A549 (cell line): ENCODE data around the gene VPS13D. TPM values are rescaled to one million over a fixed set of nuclear protein-coding genes. Genes with fewer than 3 reads are reported as not detected.

Experiments
- ATAC-seq, 2 experiments: fragments of 200-7000 bp in 1 of 2; fragments of >200 bp in 1 of 2; cut with Nextera tagmentation in 1 of 2; cut with Tn5 transposase in 1 of 2; 3 replicates each; pipeline versions ENCODE4 v1.8.0 to v1.9.1; 2018 to 2020; ENCODE audit warnings: mild to moderate bottlenecking in 1 of 2, moderate library complexity in 1 of 2
- CTCF ChIA-PET: fragments of 300-600 bp; sonication (Branson Sonifier 250); formaldehyde crosslinking; extraction: SDS; loops from one replicate; lab custom pipeline; 2021; ENCODE audit warnings: antibody characterized with exemption, inconsistent platforms; lab: Yijun Ruan, JAX
- POLR2A ChIA-PET: fragments of 350-600 bp; formaldehyde crosslinking; extraction: SDS; loops from one replicate; lab custom pipeline; 2021; ENCODE audit warnings: antibody characterized with exemption, inconsistent platforms; lab: Yijun Ruan, JAX
- DNase-seq, 2 experiments: peaks; one replicate each; pipeline versions ENCODE4 v3.0.0 to v3.0.0-alpha.2; 2011 to 2016; ENCODE audit warnings: low read depth in 1 of 2, low spot score in 1 of 2
- FAIRE-seq: peaks from 2 replicates; lab custom pipeline; 2011; peaks lifted over from hg19 to GRCh38; lab: Jason Lieb, UNC
- H3K27ac ChIP-seq, 2 experiments: fragments of >200 bp; sonication (Bioruptor Twin); formaldehyde crosslinking; 3 replicates each; pipeline ENCODE4 v1.5.1; 2016 to 2017
- H3K4me1 ChIP-seq: fragments of >200 bp; sonication (Bioruptor Twin); formaldehyde crosslinking; 3 replicates; pipeline ENCODE4 v1.6.1; 2016
- H3K4me2 ChIP-seq: fragments of >200 bp; sonication (Bioruptor Twin); formaldehyde crosslinking; 3 replicates; pipeline ENCODE4 v1.6.1; 2016
- H3K4me3 ChIP-seq: fragments of >200 bp; sonication (Bioruptor Twin); formaldehyde crosslinking; 3 replicates; pipeline ENCODE4 v1.5.1; 2016
- H3K9me3 ChIP-seq: fragments of >200 bp; sonication (Bioruptor Twin); formaldehyde crosslinking; 3 replicates; pipeline ENCODE4 v1.6.1; 2016
- ATOH8 ChIP-seq: fragments of 250-450 bp; sonication (Bioruptor Pico); IDR thresholded peaks from 2 replicates; pipeline ENCODE4 v1.5.0; 2020; ENCODE audit warnings: low read depth, mild to moderate bottlenecking, moderate library complexity
- BCL3 ChIP-seq: fragments of >200 bp; sonication (Bioruptor Twin); formaldehyde crosslinking; IDR thresholded peaks from 3 replicates; pipeline ENCODE4 v1.6.1; 2016
- BHLHE40 ChIP-seq: IDR thresholded peaks from 2 replicates; pipeline ENCODE4 v1.6.1; 2012; ENCODE audit warnings: low read depth, low read length, inconsistent platforms
- EP300 ChIP-seq, 2 experiments: fragments of >200 bp; sonication (Bioruptor Twin); formaldehyde crosslinking; IDR thresholded peaks; 2 replicates in 1 of 2; 3 replicates in 1 of 2; pipeline ENCODE4 v1.6.1; 2016 to 2017
- FOSB ChIP-seq: fragments of 250-450 bp; sonication (Bioruptor Pico); IDR thresholded peaks from 2 replicates; pipeline ENCODE4 v1.5.0; 2020; ENCODE audit warnings: mild to moderate bottlenecking, moderate library complexity
- FOSL2 ChIP-seq, 2 experiments: fragments of 450-650 bp in 1 of 2; fragments of >200 bp in 1 of 2; sonication (Bioruptor Twin) in 1 of 2; formaldehyde crosslinking; IDR thresholded peaks; 2 replicates each; pipeline versions ENCODE4 v1.5.0 to v1.6.1; 2016 to 2020; ENCODE audit warnings: mild to moderate bottlenecking in 1 of 2, moderate library complexity in 1 of 2
- FOXS1 ChIP-seq: fragments of 250-450 bp; sonication (Bioruptor Pico); IDR thresholded peaks from 2 replicates; pipeline ENCODE4 v1.5.0; 2020; ENCODE audit warnings: mild to moderate bottlenecking, moderate library complexity
- JUN ChIP-seq, 2 experiments: fragments of >200 bp; sonication (Bioruptor Twin); formaldehyde crosslinking; IDR thresholded peaks; 2 replicates in 1 of 2; 3 replicates in 1 of 2; pipeline ENCODE4 v1.6.1; 2016 to 2017
- JUNB ChIP-seq: fragments of >200 bp; sonication (Bioruptor Twin); formaldehyde crosslinking; IDR thresholded peaks from 2 replicates; pipeline ENCODE4 v1.6.1; 2016
- MAX ChIP-seq: IDR thresholded peaks from 2 replicates; pipeline ENCODE4 v1.6.1; 2012
- MAZ ChIP-seq: fragments of 150-350 bp; IDR thresholded peaks from 2 replicates; pipeline ENCODE4 v1.6.1; 2014; ENCODE audit warnings: antibody characterized with exemption, low read depth, low read length, borderline replicate concordance
- PHF8 ChIP-seq: fragments of 200-600 bp; sonication (generic); IDR thresholded peaks from 2 replicates; pipeline ENCODE4 v1.6.1; 2016; ENCODE audit warnings: low read depth, mild to moderate bottlenecking, antibody characterized with exemption, moderate library complexity, borderline replicate concordance
- POLR2A ChIP-seq: IDR thresholded peaks from 2 replicates; pipeline ENCODE4 v1.6.1; 2012; ENCODE audit warnings: mild to moderate bottlenecking, low read length
- POLR2AphosphoS2 ChIP-seq: conservative IDR thresholded peaks from 2 replicates; pipeline ENCODE4 v1.6.1; 2012; ENCODE audit warnings: low read length, improper control_type of control experiment, inconsistent platforms
- RAD21 ChIP-seq, 2 experiments: fragments of >200 bp in 1 of 2; sonication (Bioruptor Twin) in 1 of 2; formaldehyde crosslinking in 1 of 2; IDR thresholded peaks in 1 of 2; conservative IDR thresholded peaks in 1 of 2; 2 replicates in 1 of 2; 3 replicates in 1 of 2; pipeline ENCODE4 v1.6.1; 2012 to 2018; ENCODE audit warnings: inconsistent platforms in 1 of 2
- TFCP2L1 ChIP-seq: fragments of 250-450 bp; sonication (Bioruptor Pico); IDR thresholded peaks from 2 replicates; pipeline ENCODE4 v1.5.0; 2021; ENCODE audit warnings: mild to moderate bottlenecking
- USF2 ChIP-seq: fragments of 450-650 bp; IDR thresholded peaks from 2 replicates; pipeline ENCODE4 v1.6.1; 2014; ENCODE audit warnings: antibody characterized with exemption
- WGBS: methylation state at CpG from one replicate; pipeline ENCODE4 v1.1.6; 2017; ENCODE audit errors: missing lambda C conversion rate; 5-methylcytosine and 5-hydroxymethylcytosine counted together
- polyA plus RNA-seq, 4 experiments: library from polyadenylated mRNA; depleted of rRNA in 3 of 4; stranded (reverse); fragments of >200 nt; fragmentation: RNase III in 1 of 4; extraction: RNeasy Plus Mini Kit Qiagen cat#74134 plus additional on column Dnase treatment in 1 of 4; gene quantifications; 2 replicates in 3 of 4; 3 replicates in 1 of 4; pipeline ENCODE4 v1.2.3, GENCODE V29; 2011 to 2017

The VPS13D gene
- polyA plus RNA-seq, 2 of the 4 experiments (the other 2 are of a cell fraction): 5.4 to 15.9 TPM

- Histone ChIP-seq H3K27ac (peak overlapping the region; percentile 89 to 97), H3K4me1 (peaks cover 60% of the 10 kb centered on the region), H3K9me3 (no peaks in the 10 kb centered on the region), H3K4me2 (peak overlapping the region; percentile 69; the same call in 2 of the 3 replicates), H3K4me3 (no peak overlapping the region)
- ATAC-seq (no peak), DNase-seq (no peak), FAIRE-seq (no peak)
- 94% methylated on average over 3 of the region's 3 CpGs for WGBS
- ChIA-PET POLR2A (no interaction called here), CTCF (no interaction called here)
- no peak for TF ChIP-seq MAZ
- no peak for TF ChIP-seq FOSB (CRISPR knock-in tag)
- TF ChIP-seq FOSL2 (IDR thresholded peaks at IDR 0.05): no peak
- TF ChIP-seq FOSL2 (CRISPR knock-in tag; IDR thresholded peaks at IDR 0.05): no peak
- no peak for TF ChIP-seq FOXS1 (CRISPR knock-in tag)
- TF ChIP-seq TFCP2L1 (CRISPR knock-in tag): no peak
- no peak for TF ChIP-seq EP300 (IDR thresholded peaks at IDR 0.05)
- no peak for TF ChIP-seq PHF8
- TF ChIP-seq BHLHE40: no peak
- TF ChIP-seq RAD21 (conservative IDR thresholded peaks at IDR 0.05 in 1 of 2, IDR thresholded peaks at IDR 0.05 in 1 of 2): no peak
- TF ChIP-seq JUN (IDR thresholded peaks at IDR 0.05): no peak
- no peak for TF ChIP-seq MAX
- no peak for TF ChIP-seq USF2
- TF ChIP-seq ATOH8 (CRISPR knock-in tag): no peak
- no peak for TF ChIP-seq POLR2AphosphoS2
Measured at GRCh38 chr1:12529640-12530174, 299.9 kb downstream of the VPS13D start.

- CTCF ChIA-PET: interaction anchor here (0.9 kb wide), 1 partner anchor 11 kb away, joined by 3 read pairs; no protein-coding TSS in a partner anchor
- no peak overlapping the region for H3K4me3 ChIP-seq
- DNase-seq (no peak), FAIRE-seq (no peak), ATAC-seq (no peak)
- no peak overlapping the region for H3K4me2 ChIP-seq
- POLR2A ChIA-PET: no interaction called here
- TF ChIP-seq EP300 (IDR thresholded peaks at IDR 0.05) (no peak), JUNB (no peak), FOSB (CRISPR knock-in tag) (no peak), BCL3 (no peak)
- 85% methylated on average over 11 of the region's 11 CpGs for WGBS
- H3K27ac ChIP-seq: peak overlapping the region; percentile 89 to 97; a peak in 5 of 6 replicates
- H3K4me1 ChIP-seq: peaks cover 51% of the 10 kb centered on the region
- peaks cover 6% of the 10 kb centered on the region; the same call in 2 of the 3 replicates for H3K9me3 ChIP-seq
Measured at GRCh38 chr1:12530462-12531178, 300.8 kb downstream of the VPS13D start.

GRCh38 chr1:12531179-12531499 is 301.3 kb downstream of the VPS13D start:
- 96% methylated on average over 1 of the region's 1 CpG for WGBS

More at GRCh38 chr1:12531179-12531499, 301.3 kb downstream of the VPS13D start:
- CTCF ChIA-PET: interaction anchor here (0.9 kb wide), 1 partner anchor 11 kb away, joined by 3 read pairs; no protein-coding TSS in a partner anchor
- POLR2A ChIA-PET: no interaction called here
- TF ChIP-seq FOXS1 (CRISPR knock-in tag) (no peak), MAX (no peak), POLR2A (no peak)
- FAIRE-seq: no peak
- Histone ChIP-seq H3K4me3 (no peak overlapping the region), H3K27ac (peak overlapping the region; percentile 43 to 89; a peak in 5 of 6 replicates), H3K9me3 (peaks cover 11% of the 10 kb centered on the region), H3K4me2 (no peak overlapping the region), H3K4me1 (peaks cover 46% of the 10 kb centered on the region)
- DNase-seq: no peak
- ATAC-seq: no peak
